ENCODE results near the gene ACBD7.

Gene ACBD7

GRCh38 chr10:15068802-15069201, 19.8 kb downstream of the ACBD7 start:
- TF ChIP-seq MYC (IDR thresholded peaks at IDR 0.05; ENCODE audit: low read depth, low read length) (no peak), POLR2A (IDR thresholded peaks at IDR 0.05; ENCODE audit: extremely low read depth, insufficient read length) (no peak), CTCF (IDR thresholded peaks at IDR 0.05; ENCODE audit: low read depth, low read length) (no peak), MAX (IDR thresholded peaks at IDR 0.05; ENCODE audit: low read depth, low read length) (no peak)
- no peak for DNase-seq (ENCODE audit: low read depth)
- H3K4me3 ChIP-seq (ENCODE audit: low read depth, low read length): no peak overlapping the region

- no peak overlapping the region for H3K4me3 ChIP-seq (ENCODE audit: low read depth, low read length)
- TF ChIP-seq POLR2A (IDR thresholded peaks at IDR 0.05; ENCODE audit: extremely low read depth, insufficient read length) (no peak), CTCF (IDR thresholded peaks at IDR 0.05; ENCODE audit: low read depth, low read length) (no peak)
- DNase-seq (ENCODE audit: low read depth): no peak
These were observed 21.4 kb downstream of the ACBD7 start for GRCh38 chr10:15067154-15067553.

- DNase-seq (ENCODE audit: low read depth): no peak
- no peak overlapping the region for H3K4me3 ChIP-seq (ENCODE audit: low read depth, low read length)
- TF ChIP-seq POLR2A (IDR thresholded peaks at IDR 0.05; ENCODE audit: extremely low read depth, insufficient read length) (no peak), MYC (IDR thresholded peaks at IDR 0.05; ENCODE audit: low read depth, low read length) (no peak), CTCF (IDR thresholded peaks at IDR 0.05; ENCODE audit: low read depth, low read length) (no peak), MAX (IDR thresholded peaks at IDR 0.05; ENCODE audit: low read depth, low read length) (no peak)
These were observed 27.9 kb downstream of the ACBD7 start for GRCh38 chr10:15060638-15061037.

- DNase-seq (ENCODE audit: low read depth): no peak
- no peak for TF ChIP-seq CTCF (IDR thresholded peaks at IDR 0.05; ENCODE audit: low read depth, low read length)
- no peak for TF ChIP-seq MAX (IDR thresholded peaks at IDR 0.05; ENCODE audit: low read depth, low read length)
- TF ChIP-seq POLR2A (IDR thresholded peaks at IDR 0.05; ENCODE audit: extremely low read depth, insufficient read length): no peak
- TF ChIP-seq MYC (IDR thresholded peaks at IDR 0.05; ENCODE audit: low read depth, low read length): no peak
- H3K4me3 ChIP-seq (ENCODE audit: low read depth, low read length): no peak overlapping the region
These were observed 28.7 kb downstream of the ACBD7 start for GRCh38 chr10:15059914-15060313.

- TF ChIP-seq MAX (IDR thresholded peaks at IDR 0.05; ENCODE audit: low read depth, low read length): no peak
- no peak for TF ChIP-seq MYC (IDR thresholded peaks at IDR 0.05; ENCODE audit: low read depth, low read length)
- TF ChIP-seq POLR2A (IDR thresholded peaks at IDR 0.05; ENCODE audit: extremely low read depth, insufficient read length): no peak
- TF ChIP-seq CTCF (IDR thresholded peaks at IDR 0.05; ENCODE audit: low read depth, low read length): no peak
These were observed 29.9 kb downstream of the ACBD7 start for GRCh38 chr10:15058689-15059088.

GRCh38 chr10:15053061-15053460, 35.5 kb downstream of the ACBD7 start:
- no peak for TF ChIP-seq MAX (IDR thresholded peaks at IDR 0.05; ENCODE audit: low read depth, low read length)
- no peak for TF ChIP-seq MYC (IDR thresholded peaks at IDR 0.05; ENCODE audit: low read depth, low read length)
- no peak for TF ChIP-seq CTCF (IDR thresholded peaks at IDR 0.05; ENCODE audit: low read depth, low read length)
- no peak for TF ChIP-seq POLR2A (IDR thresholded peaks at IDR 0.05; ENCODE audit: extremely low read depth, insufficient read length)
- H3K4me3 ChIP-seq (ENCODE audit: low read depth, low read length): no peak overlapping the region
- no peak for DNase-seq (ENCODE audit: low read depth)

More at GRCh38 chr10:15058689-15059088, 29.9 kb downstream of the ACBD7 start:
- H3K4me3 ChIP-seq (ENCODE audit: low read depth, low read length): no peak overlapping the region
- DNase-seq (ENCODE audit: low read depth): no peak
